GM23338 (cell line): ENCODE data around the gene ARHGEF16. TPM values are rescaled to one million over a fixed set of nuclear protein-coding genes. Genes with fewer than 3 reads are reported as not detected.

Source experiments
- ATAC-seq: fragments of 200-7000 bp; cut with Tn5 transposase; 3 replicates; pipeline ENCODE4 v1.9.1; 2020
- DNase-seq: peaks from one replicate; pipeline ENCODE4 v3.0.0-alpha.2; 2015; ENCODE audit warnings: low spot score
- H2AFZ ChIP-seq: fragments of 200-600 bp; sonication (generic); 2 replicates; pipeline ENCODE4 v1.8.0; 2016; ENCODE audit warnings: antibody characterized with exemption, mild to moderate bottlenecking, moderate library complexity
- H3F3A ChIP-seq: fragments of 200-600 bp; sonication (generic); replicated peaks from 2 replicates; pipeline ENCODE4 v1.8.0; 2017; ENCODE audit warnings: antibody characterized with exemption, mixed run types, low read depth
- H3K27ac ChIP-seq: fragments of 200-600 bp; sonication (generic); 2 replicates; pipeline ENCODE4 v1.6.1; 2016; ENCODE audit warnings: low read depth
- H3K27me3 ChIP-seq: fragments of 200-600 bp; sonication (generic); 2 replicates; pipeline ENCODE4 v1.8.0; 2016; ENCODE audit warnings: mild to moderate bottlenecking, mixed run types, moderate library complexity; ENCODE audit not compliant: insufficient read depth
- H3K36me3 ChIP-seq: fragments of 200-600 bp; sonication (generic); 2 replicates; pipeline ENCODE4 v1.8.0; 2016; ENCODE audit warnings: mild to moderate bottlenecking; ENCODE audit not compliant: insufficient read depth
- H3K4me1 ChIP-seq: fragments of 200-600 bp; sonication (generic); 2 replicates; pipeline ENCODE4 v1.8.0; 2016; ENCODE audit warnings: mild to moderate bottlenecking, moderate library complexity; ENCODE audit not compliant: insufficient read depth
- H3K4me2 ChIP-seq: fragments of 200-600 bp; sonication (generic); 2 replicates; pipeline ENCODE4 v1.7.1; 2017; ENCODE audit warnings: mixed run types
- H3K4me3 ChIP-seq: fragments of 200-600 bp; sonication (generic); 2 replicates; pipeline ENCODE4 v1.6.1; 2016; ENCODE audit warnings: mixed run types
- H3K79me2 ChIP-seq: fragments of 200-600 bp; sonication (generic); replicated peaks from 2 replicates; pipeline ENCODE4 v1.8.0; 2017; ENCODE audit warnings: mild to moderate bottlenecking; ENCODE audit not compliant: insufficient read depth
- H3K9me2 ChIP-seq: fragments of 200-600 bp; sonication (generic); 2 replicates; pipeline ENCODE4 v1.8.0; 2017; ENCODE audit not compliant: insufficient read depth
- H4K20me1 ChIP-seq: fragments of 200-600 bp; sonication (generic); replicated peaks from 2 replicates; pipeline ENCODE4 v1.8.0; 2017; ENCODE audit warnings: mild to moderate bottlenecking; ENCODE audit not compliant: insufficient read depth
- H3K27ac Mint-ChIP-seq: 2 replicates; pipeline ENCODE4 v1.8.0; 2020; ENCODE audit warnings: inconsistent platforms, mild to moderate bottlenecking, moderate library complexity, mixed read lengths
- H3K27me3 Mint-ChIP-seq: 3 replicates; pipeline ENCODE4 v1.8.0; 2022; ENCODE audit warnings: low read depth, mild to moderate bottlenecking, moderate library complexity, mixed read lengths, inconsistent platforms; ENCODE audit not compliant: insufficient read depth, poor library complexity
- H3K36me3 Mint-ChIP-seq: 3 replicates; pipeline ENCODE4 v1.8.0; 2021; ENCODE audit warnings: low read depth, mild to moderate bottlenecking, inconsistent platforms, moderate library complexity, mixed read lengths
- H3K4me1 Mint-ChIP-seq: 3 replicates; pipeline ENCODE4 v1.8.0; 2020; ENCODE audit warnings: mild to moderate bottlenecking, inconsistent platforms, mixed read lengths
- H3K4me3 Mint-ChIP-seq: 3 replicates; pipeline ENCODE4 v1.8.0; 2021; ENCODE audit warnings: moderate library complexity, mild to moderate bottlenecking, inconsistent platforms, mixed read lengths
- H3K9me3 Mint-ChIP-seq: 3 replicates; pipeline ENCODE4 v1.8.0; 2020; ENCODE audit warnings: moderate library complexity, mild to moderate bottlenecking, inconsistent platforms, mixed read lengths
- CREB1 ChIP-seq: fragments of 250-450 bp; sonication (Bioruptor Pico); IDR thresholded peaks from 2 replicates; pipeline ENCODE4 v1.5.0; 2020; ENCODE audit warnings: low read depth, mild to moderate bottlenecking, moderate library complexity
- CTCF ChIP-seq, 2 experiments: fragments of 200-600 bp in 1 of 2; sonication (generic) in 1 of 2; conservative IDR thresholded peaks; 2 replicates each; pipeline versions ENCODE4 v1.5.1 to v1.6.1; 2016 to 2017; ENCODE audit warnings: antibody characterized with exemption in 2 of 2, low read depth in 2 of 2, mild to moderate bottlenecking in 2 of 2, moderate library complexity in 1 of 2
- ETS1 ChIP-seq: IDR thresholded peaks from 2 replicates; pipeline ENCODE4 v1.6.1; 2016; ENCODE audit warnings: antibody characterized with exemption
- EZH2 ChIP-seq: fragments of 200-600 bp; sonication (generic); IDR thresholded peaks from one replicate; pipeline ENCODE4 v1.8.0; 2017; ENCODE audit warnings: antibody characterized with exemption, mild to moderate bottlenecking, low read depth; ENCODE audit not compliant: unreplicated experiment
- EZH2phosphoT487 ChIP-seq: fragments of 200-600 bp; sonication (generic); IDR thresholded peaks from one replicate; pipeline ENCODE4 v1.8.1; 2018; ENCODE audit warnings: antibody characterized with exemption; ENCODE audit not compliant: unreplicated experiment
- NANOG ChIP-seq: IDR thresholded peaks from 2 replicates; pipeline ENCODE4 v1.6.1; 2016; ENCODE audit warnings: antibody characterized with exemption, borderline replicate concordance
- REST ChIP-seq: IDR thresholded peaks from one replicate; pipeline ENCODE4 v1.6.1; 2018; ENCODE audit warnings: antibody characterized with exemption; ENCODE audit not compliant: unreplicated experiment
- ZNF114 ChIP-seq: fragments of 250-450 bp; sonication (Bioruptor Pico); IDR thresholded peaks from 2 replicates; pipeline ENCODE4 v1.5.0; 2020; ENCODE audit warnings: mild to moderate bottlenecking, moderate library complexity
- ZNF331 ChIP-seq: fragments of 250-450 bp; sonication (Bioruptor Pico); IDR thresholded peaks from 2 replicates; pipeline ENCODE4 v1.5.0; 2020; ENCODE audit warnings: low read depth, mild to moderate bottlenecking, moderate library complexity
- ZNF462 ChIP-seq: fragments of 250-450 bp; sonication (Bioruptor Pico); IDR thresholded peaks from 2 replicates; pipeline ENCODE4 v1.5.0; 2020; ENCODE audit warnings: mild to moderate bottlenecking, moderate library complexity
- polyA plus RNA-seq: library from polyadenylated mRNA; unstranded; fragments of >200 nt; fragmentation: Nextera tagmentation; extraction: Ambion mirVana; gene quantifications from 2 replicates; pipeline ENCODE4 v1.2.1, GENCODE V29; 2016
- total RNA-seq: library from RNA; depleted of rRNA; stranded (reverse); fragments of >200 nt; shearing (Covaris generic); gene quantifications from 2 replicates; pipeline ENCODE4 v1.2.3, GENCODE V29; 2014

The ARHGEF16 gene
- total and polyA plus RNA-seq, 2 experiments from 2014 or later, result 12.2 to 29.3 TPM

GRCh38 chr1:3507636-3508275, 53.3 kb downstream of the ARHGEF16 start:
- Mint-ChIP-seq H3K36me3 (peaks cover 2% of the 10 kb centered on the region; the same call in 1 of the 3 replicates), H3K27me3 (peaks cover 11% of the 10 kb centered on the region), H3K4me3 (no peak overlapping the region), H3K4me1 (no peaks in the 10 kb centered on the region; the same call in 2 of the 3 replicates), H3K27ac (no peak overlapping the region), H3K9me3 (no peaks in the 10 kb centered on the region)
- Histone ChIP-seq H3F3A (no peaks in the 10 kb centered on the region), H3K4me1 (no peaks in the 10 kb centered on the region), H3K79me2 (no peaks in the 10 kb centered on the region), H4K20me1 (no peaks in the 10 kb centered on the region; the same call in 1 of the 2 replicates), H3K36me3 (no peaks in the 10 kb centered on the region), H3K27ac (no peak overlapping the region), H2AFZ (no peak overlapping the region), H3K4me3 (no peak overlapping the region), H3K4me2 (no peak overlapping the region), H3K9me2 (no peaks in the 10 kb centered on the region), H3K27me3 (no peaks in the 10 kb centered on the region)
- DNase-seq, result no peak
- ATAC-seq, result no peak
- TF ChIP-seq REST (no peak), ZNF114 (CRISPR knock-in tag) (no peak), ZNF462 (CRISPR knock-in tag) (no peak), CTCF (conservative IDR thresholded peaks at IDR 0.05; ENCODE audit: low read depth in 2 of 2) (no peak), EZH2 (no peak), CREB1 (CRISPR knock-in tag) (no peak), ETS1 (no peak), ZNF331 (CRISPR knock-in tag) (no peak), EZH2phosphoT487 (no peak), NANOG (no peak)
